HepG2 (cell line): Measurements from ENCODE around the gene HLA-DMB. TPM values are rescaled to one million over a fixed set of nuclear protein-coding genes. Genes with fewer than 3 reads are reported as not detected.

Source experiments
- ERF ChIP-seq: IDR thresholded peaks from 2 replicates; pipeline ENCODE4 v1.6.1; 2018; ENCODE audit warnings: missing biosample characterization, missing genetic modification reagents
- FOXA3 ChIP-seq: IDR thresholded peaks from 2 replicates; pipeline ENCODE4 v1.6.1; 2016; ENCODE audit warnings: missing genetic modification reagents, missing compliant biosample characterization
- FOXM1 ChIP-seq: sonication (generic); formaldehyde crosslinking; IDR thresholded peaks from 2 replicates; pipeline ENCODE4 v1.5.0; 2020; ENCODE audit warnings: missing genetic modification reagents
- HMG20B ChIP-seq: conservative IDR thresholded peaks from 2 replicates; pipeline ENCODE4 v1.6.1; 2016; ENCODE audit warnings: missing genetic modification reagents, missing compliant biosample characterization
- IKZF4 ChIP-seq: sonication (generic); formaldehyde crosslinking; IDR thresholded peaks from 2 replicates; pipeline ENCODE4 v1.5.1; 2020; ENCODE audit warnings: borderline replicate concordance, mild to moderate bottlenecking, low read depth, missing genetic modification reagents; ENCODE audit errors: not compliant biosample characterization
- JDP2 ChIP-seq: sonication (generic); formaldehyde crosslinking; IDR thresholded peaks from 2 replicates; pipeline ENCODE4 v1.8.1; 2022; ENCODE audit warnings: missing genetic modification reagents, borderline replicate concordance
- MEIS2 ChIP-seq: sonication (generic); formaldehyde crosslinking; IDR thresholded peaks from 2 replicates; pipeline ENCODE4 v1.9.0; 2021; ENCODE audit warnings: mild to moderate bottlenecking, missing genetic modification reagents
- MLXIP ChIP-seq: sonication (generic); formaldehyde crosslinking; IDR thresholded peaks from 2 replicates; pipeline ENCODE4 v1.9.0; 2021; ENCODE audit warnings: missing genetic modification reagents, borderline replicate concordance
- NFATC3 ChIP-seq: sonication (generic); formaldehyde crosslinking; IDR thresholded peaks from 2 replicates; pipeline ENCODE4 v1.5.1; 2020; ENCODE audit warnings: mild to moderate bottlenecking, missing genetic modification reagents
- NRL ChIP-seq: sonication (generic); formaldehyde crosslinking; IDR thresholded peaks from 2 replicates; pipeline ENCODE4 v1.5.0; 2020; ENCODE audit warnings: missing genetic modification reagents, mild to moderate bottlenecking, moderate library complexity, borderline replicate concordance
- PAF1 ChIP-seq: IDR thresholded peaks from 2 replicates; pipeline ENCODE4 v1.6.1; 2016; ENCODE audit warnings: missing genetic modification reagents, missing compliant biosample characterization
- RELA ChIP-seq: sonication (generic); formaldehyde crosslinking; IDR thresholded peaks from 2 replicates; pipeline ENCODE4 v1.4.0; 2020; ENCODE audit warnings: missing genetic modification reagents
- SMAD9 ChIP-seq: sonication (generic); formaldehyde crosslinking; IDR thresholded peaks from 2 replicates; pipeline ENCODE4 v1.5.1; 2020; ENCODE audit warnings: mild to moderate bottlenecking, missing genetic modification reagents
- SP5 ChIP-seq: IDR thresholded peaks from 2 replicates; pipeline ENCODE4 v1.6.1; 2016; ENCODE audit warnings: low read depth, borderline replicate concordance
- SPEN ChIP-seq: sonication (generic); formaldehyde crosslinking; IDR thresholded peaks from 2 replicates; pipeline ENCODE4 v1.5.1; 2020; ENCODE audit warnings: low read depth, mild to moderate bottlenecking, missing genetic modification reagents
- ZFP62 ChIP-seq: sonication (generic); formaldehyde crosslinking; IDR thresholded peaks from 2 replicates; pipeline ENCODE4 v1.4.0; 2020; ENCODE audit warnings: missing genetic modification reagents
- ZMYM3 ChIP-seq: sonication (generic); formaldehyde crosslinking; IDR thresholded peaks from 2 replicates; pipeline ENCODE4 v1.5.1; 2020; ENCODE audit warnings: mild to moderate bottlenecking, missing genetic modification reagents
- ZNF260 ChIP-seq: sonication (generic); formaldehyde crosslinking; IDR thresholded peaks from 2 replicates; pipeline ENCODE4 v1.4.0; 2020; ENCODE audit warnings: missing genetic modification reagents, low read depth, mild to moderate bottlenecking, borderline replicate concordance
- ZNF383 ChIP-seq: sonication (generic); formaldehyde crosslinking; IDR thresholded peaks from 2 replicates; pipeline ENCODE4 v1.4.0; 2020; ENCODE audit warnings: missing genetic modification reagents, mild to moderate bottlenecking, borderline replicate concordance
- polyA plus RNA-seq, 8 experiments: library from polyadenylated mRNA; depleted of rRNA in 3 of 8; stranded (reverse) in 7 of 8; unstranded in 1 of 8; fragments of >200 nt; fragmentation: Illumina TruSeq in 4 of 8; extraction: Trizol in 4 of 8; gene quantifications; 2 replicates each; pipeline versions ENCODE4 v1.2.1 to v1.2.3, GENCODE V29; 2011 to 2016; ENCODE audit warnings: low read depth in 4 of 8, missing spikeins in 1 of 8, mixed read lengths in 1 of 8; ENCODE audit not compliant: insufficient read depth in 1 of 8
- total RNA-seq, 5 experiments: library from RNA; depleted of rRNA; stranded (reverse); fragments of >200 nt; fragmentation: Illumina TruSeq; extraction: Trizol; gene quantifications; 2 replicates each; pipeline ENCODE4 v1.2.3, GENCODE V29; 2016; ENCODE audit warnings: low read depth in 1 of 5
- TF ChIP-seq, protein P1 (sequence below): sonication (generic); formaldehyde crosslinking; IDR thresholded peaks from 2 replicates; pipeline ENCODE4 v1.5.1; 2020; ENCODE audit warnings: mild to moderate bottlenecking, missing genetic modification reagents, moderate library complexity
- TF ChIP-seq, protein P2 (sequence below): sonication (generic); formaldehyde crosslinking; IDR thresholded peaks from 2 replicates; pipeline ENCODE4 v1.8.0; 2022; ENCODE audit warnings: missing genetic modification reagents, mild to moderate bottlenecking, inconsistent platforms, borderline replicate concordance

The HLA-DMB gene
- total and polyA plus RNA-seq, 2 of the 13 experiments (the other 11 are each of a cell fraction or from before 2014, with no cell fraction given): not detected

- TF ChIP-seq MLXIP: 0 out of 2 replicates have a peak, but pooled peaks have one; percentile 34
- TF ChIP-seq MEIS2: peak; percentile 86; the same call in 1 of the 2 replicates
- no peak for TF ChIP-seq ZNF383 (CRISPR knock-in tag)
- peak; percentile 6; the same call in 1 of the 2 replicates for TF ChIP-seq SP5 (CRISPR knock-in tag)
- TF ChIP-seq NRL (CRISPR knock-in tag): no peak; the same call in 1 of the 2 replicates
- peak; percentile 21; the same call in 1 of the 2 replicates for TF ChIP-seq PAF1 (CRISPR knock-in tag)
- TF ChIP-seq, protein P1, sequence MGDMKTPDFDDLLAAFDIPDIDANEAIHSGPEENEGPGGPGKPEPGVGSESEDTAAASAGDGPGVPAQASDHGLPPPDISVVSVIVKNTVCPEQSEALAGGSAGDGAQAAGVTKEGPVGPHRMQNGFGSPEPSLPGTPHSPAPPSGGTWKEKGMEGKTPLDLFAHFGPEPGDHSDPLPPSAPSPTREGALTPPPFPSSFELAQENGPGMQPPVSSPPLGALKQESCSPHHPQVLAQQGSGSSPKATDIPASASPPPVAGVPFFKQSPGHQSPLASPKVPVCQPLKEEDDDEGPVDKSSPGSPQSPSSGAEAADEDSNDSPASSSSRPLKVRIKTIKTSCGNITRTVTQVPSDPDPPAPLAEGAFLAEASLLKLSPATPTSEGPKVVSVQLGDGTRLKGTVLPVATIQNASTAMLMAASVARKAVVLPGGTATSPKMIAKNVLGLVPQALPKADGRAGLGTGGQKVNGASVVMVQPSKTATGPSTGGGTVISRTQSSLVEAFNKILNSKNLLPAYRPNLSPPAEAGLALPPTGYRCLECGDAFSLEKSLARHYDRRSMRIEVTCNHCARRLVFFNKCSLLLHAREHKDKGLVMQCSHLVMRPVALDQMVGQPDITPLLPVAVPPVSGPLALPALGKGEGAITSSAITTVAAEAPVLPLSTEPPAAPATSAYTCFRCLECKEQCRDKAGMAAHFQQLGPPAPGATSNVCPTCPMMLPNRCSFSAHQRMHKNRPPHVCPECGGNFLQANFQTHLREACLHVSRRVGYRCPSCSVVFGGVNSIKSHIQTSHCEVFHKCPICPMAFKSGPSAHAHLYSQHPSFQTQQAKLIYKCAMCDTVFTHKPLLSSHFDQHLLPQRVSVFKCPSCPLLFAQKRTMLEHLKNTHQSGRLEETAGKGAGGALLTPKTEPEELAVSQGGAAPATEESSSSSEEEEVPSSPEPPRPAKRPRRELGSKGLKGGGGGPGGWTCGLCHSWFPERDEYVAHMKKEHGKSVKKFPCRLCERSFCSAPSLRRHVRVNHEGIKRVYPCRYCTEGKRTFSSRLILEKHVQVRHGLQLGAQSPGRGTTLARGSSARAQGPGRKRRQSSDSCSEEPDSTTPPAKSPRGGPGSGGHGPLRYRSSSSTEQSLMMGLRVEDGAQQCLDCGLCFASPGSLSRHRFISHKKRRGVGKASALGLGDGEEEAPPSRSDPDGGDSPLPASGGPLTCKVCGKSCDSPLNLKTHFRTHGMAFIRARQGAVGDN (CRISPR knock-in tag): peak; percentile 91
- TF ChIP-seq SPEN (CRISPR knock-in tag): peak; percentile 93
- 0 out of 2 replicates have a peak, but pooled peaks have one; percentile 69 for TF ChIP-seq RELA (CRISPR knock-in tag)
- no peak for TF ChIP-seq FOXM1 (CRISPR knock-in tag)
- TF ChIP-seq ZMYM3 (CRISPR knock-in tag): no peak
- peak; percentile 83; the same call in 1 of the 2 replicates for TF ChIP-seq NFATC3 (CRISPR knock-in tag)
- TF ChIP-seq IKZF4: peak; percentile 33
- TF ChIP-seq, protein P2, sequence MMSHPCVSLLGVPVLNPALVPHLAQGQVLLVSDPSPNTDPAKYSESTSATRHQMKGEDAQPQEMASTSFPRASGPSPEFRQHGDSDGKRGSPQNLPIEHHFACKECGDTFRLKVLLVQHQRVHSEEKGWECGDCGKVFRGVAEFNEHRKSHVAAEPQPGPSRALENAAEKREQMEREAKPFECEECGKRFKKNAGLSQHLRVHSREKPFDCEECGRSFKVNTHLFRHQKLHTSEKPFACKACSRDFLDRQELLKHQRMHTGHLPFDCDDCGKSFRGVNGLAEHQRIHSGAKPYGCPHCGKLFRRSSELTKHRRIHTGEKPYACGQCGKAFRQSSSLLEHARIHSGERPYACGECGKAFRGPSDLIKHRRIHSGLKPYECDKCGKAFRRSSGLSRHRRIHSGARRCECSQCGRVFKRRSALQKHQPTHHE (CRISPR knock-in tag): peak; percentile 96
- no peak; the same call in none of the 2 replicates for TF ChIP-seq SMAD9 (CRISPR knock-in tag)
- TF ChIP-seq ZFP62 (CRISPR knock-in tag): no peak
- TF ChIP-seq ERF (CRISPR knock-in tag): peak; percentile 88
- no peak; the same call in 1 of the 2 replicates for TF ChIP-seq JDP2 (CRISPR knock-in tag)
- TF ChIP-seq FOXA3: no peak
- 0 out of 2 replicates have a peak, but pooled peaks have one; percentile 59 for TF ChIP-seq HMG20B (CRISPR knock-in tag)
- TF ChIP-seq ZNF260 (CRISPR knock-in tag): 0 out of 2 replicates have a peak, but pooled peaks have one; percentile 60
Observed at GRCh38 chr6:32971581-32972352, 30.9 kb upstream of the HLA-DMB start (continued).
